GM10266 (cell line): ENCODE results near the gene MTX1.
"Not testable (repeated sequence)": the region's sequence is repeated elsewhere in the genome, so short reads cannot be mapped to it uniquely, and the experiment has no call there.

Experiments used
- DNase-seq: peaks from one replicate; pipeline ENCODE4 v3.0.0; 2012; ENCODE audit errors: extremely low spot score
- TF ChIP-seq, protein P1 (sequence below): IDR thresholded peaks from 2 replicates; pipeline ENCODE4 v1.5.1; 2012; ENCODE audit warnings: mild to moderate bottlenecking, low read depth; ENCODE audit not compliant: control insufficient read depth, insufficient read depth; ENCODE audit errors: missing control alignments

Gene MTX1

DNA sequence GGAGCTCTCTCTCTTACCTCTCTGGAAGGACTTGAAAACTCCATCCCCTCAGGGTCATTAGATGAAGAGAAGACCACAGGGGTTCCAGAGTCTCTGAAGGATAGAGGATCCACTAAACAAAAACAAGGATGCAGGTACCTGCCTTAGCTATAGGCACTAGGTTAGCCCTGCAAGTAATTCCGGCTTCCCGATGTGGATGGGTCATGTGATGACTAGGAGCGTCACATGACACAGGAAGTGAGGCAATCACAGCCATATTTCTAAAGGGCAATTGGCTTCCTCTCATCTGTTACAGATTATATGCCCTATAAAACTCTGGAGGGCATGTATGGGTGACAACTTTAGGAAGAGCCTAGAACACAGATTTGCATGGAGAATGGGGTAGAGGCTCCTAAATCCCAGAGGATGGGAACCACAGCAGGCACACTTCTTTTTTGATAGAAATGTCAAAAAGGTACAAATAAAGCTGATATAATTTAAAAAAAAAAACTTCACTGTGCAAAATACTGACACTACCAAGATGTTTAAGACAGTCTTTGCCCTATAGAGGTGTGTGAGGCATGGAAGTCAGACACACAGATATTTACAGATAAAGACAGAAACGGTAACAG, 32.7 kb downstream of the MTX1 start:
- TF ChIP-seq, protein P1, sequence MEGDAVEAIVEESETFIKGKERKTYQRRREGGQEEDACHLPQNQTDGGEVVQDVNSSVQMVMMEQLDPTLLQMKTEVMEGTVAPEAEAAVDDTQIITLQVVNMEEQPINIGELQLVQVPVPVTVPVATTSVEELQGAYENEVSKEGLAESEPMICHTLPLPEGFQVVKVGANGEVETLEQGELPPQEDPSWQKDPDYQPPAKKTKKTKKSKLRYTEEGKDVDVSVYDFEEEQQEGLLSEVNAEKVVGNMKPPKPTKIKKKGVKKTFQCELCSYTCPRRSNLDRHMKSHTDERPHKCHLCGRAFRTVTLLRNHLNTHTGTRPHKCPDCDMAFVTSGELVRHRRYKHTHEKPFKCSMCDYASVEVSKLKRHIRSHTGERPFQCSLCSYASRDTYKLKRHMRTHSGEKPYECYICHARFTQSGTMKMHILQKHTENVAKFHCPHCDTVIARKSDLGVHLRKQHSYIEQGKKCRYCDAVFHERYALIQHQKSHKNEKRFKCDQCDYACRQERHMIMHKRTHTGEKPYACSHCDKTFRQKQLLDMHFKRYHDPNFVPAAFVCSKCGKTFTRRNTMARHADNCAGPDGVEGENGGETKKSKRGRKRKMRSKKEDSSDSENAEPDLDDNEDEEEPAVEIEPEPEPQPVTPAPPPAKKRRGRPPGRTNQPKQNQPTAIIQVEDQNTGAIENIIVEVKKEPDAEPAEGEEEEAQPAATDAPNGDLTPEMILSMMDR = no peak
- peak; percentile 74 for DNase-seq

DNA sequence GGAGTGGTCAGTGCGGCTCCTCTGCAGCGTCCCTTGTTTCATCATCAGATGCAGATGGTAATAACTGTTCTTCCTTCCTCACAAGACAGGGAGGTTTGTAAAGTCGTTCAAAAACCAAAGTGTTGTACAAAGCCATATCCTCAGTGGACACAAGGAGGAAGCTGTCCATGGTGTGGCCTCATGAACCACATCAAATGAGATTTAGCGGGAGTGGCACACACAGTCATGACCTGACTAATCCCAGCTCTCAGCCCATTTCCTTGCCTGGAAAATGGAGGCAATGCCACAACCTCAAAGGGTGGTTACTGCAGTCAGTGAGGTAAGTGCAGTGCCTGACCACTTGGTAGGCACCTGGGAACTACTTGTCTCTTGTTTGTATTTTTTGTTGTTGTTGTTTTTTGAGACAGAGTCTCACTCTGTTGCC, 33.4 kb downstream of the MTX1 start:
- no peak for DNase-seq

DNA sequence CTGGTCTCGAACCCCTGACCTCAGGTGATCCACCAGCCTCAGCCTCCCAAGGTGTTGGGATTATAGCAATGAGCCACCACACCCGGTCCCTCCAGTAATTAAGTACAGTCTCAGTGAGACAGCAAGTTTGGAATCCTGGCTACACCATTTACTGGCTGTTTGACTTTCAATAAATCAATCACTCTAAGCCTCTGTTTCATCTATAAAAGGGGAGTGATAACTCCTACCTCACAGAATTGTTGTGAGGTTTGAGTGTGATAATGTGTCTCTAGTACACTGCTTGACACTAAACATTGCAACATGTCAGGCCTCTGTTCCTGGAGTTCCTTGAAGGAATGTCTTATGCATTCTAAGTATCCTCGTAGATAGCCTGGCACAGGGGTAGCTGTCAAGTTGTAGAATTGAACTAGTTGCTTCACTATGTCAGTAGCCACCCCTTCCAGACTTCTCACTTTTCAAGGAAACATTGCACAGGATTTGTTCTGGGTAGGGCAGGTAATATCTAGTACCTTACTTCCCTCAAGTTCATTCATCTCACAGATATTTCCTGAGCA, 34.4 kb downstream of the MTX1 start:
- no peak for DNase-seq
- TF ChIP-seq, protein P1 = no peak

More for the DNA sequence above, 33.4 kb downstream of the MTX1 start:
- TF ChIP-seq, protein P1 = no peak

DNA sequence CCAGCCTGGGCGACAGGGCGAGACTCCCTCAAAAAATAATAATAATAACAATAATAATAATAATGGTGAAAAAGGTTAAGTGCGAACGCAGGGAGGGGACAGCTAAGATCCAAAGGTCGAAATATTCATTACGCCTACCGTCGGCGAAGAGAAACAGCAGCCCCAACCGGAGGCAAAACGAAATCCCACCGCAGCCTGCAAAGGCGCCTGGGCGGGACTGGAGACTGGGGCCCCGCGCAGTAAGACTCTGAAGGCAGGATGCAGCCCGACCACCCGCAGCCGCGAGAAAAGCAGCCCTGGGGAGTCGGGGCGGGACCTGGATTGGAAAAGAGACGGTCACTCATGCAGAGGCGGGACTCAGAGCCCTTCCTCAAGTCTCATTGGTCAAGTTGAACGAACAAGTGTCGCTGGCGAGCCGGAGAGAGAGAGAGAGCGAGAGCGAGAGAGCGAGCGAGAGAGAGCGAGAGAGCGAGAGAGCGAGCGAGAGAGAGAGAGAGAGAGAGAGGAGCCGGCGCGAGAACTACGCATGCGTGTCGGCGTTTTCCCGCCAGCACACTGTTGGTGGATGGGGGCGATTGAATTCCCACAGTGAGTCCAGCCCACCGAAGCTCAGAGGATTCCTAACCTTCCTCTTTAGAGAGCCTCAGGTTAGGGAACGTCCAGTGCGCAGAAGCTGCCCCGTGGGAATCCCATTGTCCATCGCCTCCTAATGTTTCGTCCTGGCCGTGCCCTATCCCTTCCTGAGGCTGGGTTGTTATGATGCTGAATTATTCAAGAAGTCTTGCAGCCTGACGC, 36.1 kb downstream of the MTX1 start:
- DNase-seq = peak; percentile 94

DNA sequence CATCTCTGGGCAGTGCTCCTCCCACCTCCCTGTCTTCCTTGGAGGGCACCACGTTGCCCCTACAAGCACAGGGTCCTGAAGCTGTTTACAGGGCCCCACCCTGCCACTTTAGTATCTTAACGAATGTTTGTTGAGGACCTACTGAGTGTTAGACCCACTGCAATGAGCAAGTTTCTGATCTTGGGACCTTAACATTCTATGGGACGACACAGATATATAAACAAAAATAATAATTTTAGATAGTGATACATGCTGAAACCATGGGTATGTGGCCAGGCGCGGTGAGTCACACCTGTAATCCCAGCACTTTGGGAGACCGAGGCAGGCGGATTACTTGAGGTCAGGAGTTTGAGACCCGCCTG, 36.6 kb downstream of the MTX1 start:
- TF ChIP-seq, protein P1 = no peak
- DNase-seq = no peak

More for the DNA sequence above, 36.1 kb downstream of the MTX1 start:
- TF ChIP-seq, protein P1 = peak; percentile 39

DNA sequence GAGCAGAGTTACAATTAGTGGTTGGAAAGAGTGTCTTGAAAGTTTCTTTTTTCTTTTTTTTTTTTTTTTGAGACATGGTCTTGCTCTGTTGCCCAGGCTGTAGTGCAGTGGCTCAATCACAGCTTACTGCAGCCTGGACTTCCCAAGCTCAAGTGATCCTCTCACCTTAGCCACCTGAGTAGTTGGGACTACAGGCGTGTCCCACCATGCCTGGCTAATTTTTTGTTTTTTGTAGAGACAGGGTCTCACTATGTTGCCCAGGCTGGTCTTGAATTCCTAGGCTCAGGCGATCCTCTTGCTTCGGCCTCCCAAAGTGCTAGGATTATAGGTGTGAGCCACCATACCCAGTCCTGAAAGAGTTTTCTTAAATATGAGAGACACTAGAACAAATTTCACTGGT, 38.3 kb downstream of the MTX1 start:
- DNase-seq = not testable (repeated sequence)

DNA sequence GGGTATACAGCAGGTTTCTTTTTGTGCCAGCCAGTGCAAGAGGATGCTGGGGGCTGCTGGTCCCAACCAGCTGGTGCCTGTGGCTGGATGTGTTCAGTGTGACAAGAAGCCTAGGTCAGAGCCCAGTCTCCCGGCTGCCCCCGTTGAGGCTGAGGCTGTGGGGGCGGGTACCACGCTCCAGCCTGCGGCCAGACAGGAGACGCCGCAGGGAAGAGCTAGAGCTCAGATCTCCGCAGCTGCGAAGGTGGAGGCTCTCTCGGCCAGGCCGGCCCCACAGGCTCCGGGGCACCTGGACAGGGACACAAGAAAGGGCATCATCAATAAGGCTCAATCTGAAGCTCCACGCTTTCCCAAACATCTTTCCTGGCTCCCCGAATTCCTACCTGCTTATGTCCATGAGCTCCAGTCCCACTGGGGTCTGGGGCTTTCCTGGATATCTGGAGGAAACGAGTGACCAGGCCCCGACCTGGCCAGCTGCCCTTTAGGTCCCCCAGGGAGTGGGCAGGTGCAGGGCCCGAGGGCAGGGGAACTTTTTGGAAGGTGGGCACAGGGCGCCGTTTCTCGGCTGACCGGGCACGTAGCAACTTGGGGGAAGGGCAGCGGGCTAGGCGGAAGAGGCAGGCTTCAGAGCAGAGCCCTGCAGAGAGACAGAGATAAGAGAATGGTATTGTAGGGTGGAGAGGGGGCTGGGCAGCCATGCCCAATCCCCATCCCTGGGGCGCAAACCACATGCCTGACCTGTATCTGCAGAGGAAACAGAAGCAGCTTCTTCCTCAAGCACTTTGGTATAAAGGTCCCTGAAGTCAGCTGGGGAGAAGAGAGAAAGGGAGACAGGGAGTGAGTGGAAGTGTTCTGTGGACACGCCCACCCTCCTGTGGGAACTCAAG, 39.4 kb downstream of the MTX1 start:
- TF ChIP-seq, protein P1 = no peak
- no peak for DNase-seq
